ENCODE results near the gene GMDS. TPM values are rescaled to one million over a fixed set of nuclear protein-coding genes. Genes with fewer than 3 reads are reported as not detected.

The GMDS gene
- total RNA-seq, 1 experiment from 2014 or later, result 27.6 TPM

- no peaks in the 10 kb centered on the region for H3K79me2 ChIP-seq (ENCODE audit: insufficient read depth, low read length)
Measured at GRCh38 chr6:2184700-2185455, 60.5 kb downstream of the GMDS start.

More at GRCh38 chr6:2184700-2185455, 60.5 kb downstream of the GMDS start:
- no peak overlapping the region for H3K18ac ChIP-seq (ENCODE audit: insufficient read length, low read depth, low read length)
- peaks cover 2% of the 10 kb centered on the region; the same call in 1 of the 2 replicates for H3K4me1 ChIP-seq (ENCODE audit: insufficient read depth, low read length)
- no peak for DNase-seq
- no peak overlapping the region for H3K9ac ChIP-seq (ENCODE audit: extremely low read depth, insufficient read length, low read length)
- no peak overlapping the region for H3K4me3 Mint-ChIP-seq
- H3K27me3 Mint-ChIP-seq (ENCODE audit: low read depth), result no peaks in the 10 kb centered on the region
- no peak overlapping the region for H2BK12ac ChIP-seq (ENCODE audit: insufficient read length, low read depth, low read length)
- H4K91ac ChIP-seq (ENCODE audit: insufficient read length, low read depth, low read length), result no peak overlapping the region
- H3K9me3 Mint-ChIP-seq, result no peaks in the 10 kb centered on the region
- no peak overlapping the region for H3K4ac ChIP-seq (ENCODE audit: low read depth, low read length)
- H4K8ac ChIP-seq (replicated peaks; ENCODE audit: insufficient read length, low read depth, low read length), result no peak overlapping the region
- WGBS (ENCODE audit: extremely low coverage, insufficient read length, low lambda C conversion rate), result 100% methylated on average over 1 of the region's 7 CpGs
- H3T11ph ChIP-seq (ENCODE audit: low read length), result no peak overlapping the region
- no peak overlapping the region for H3K4me2 ChIP-seq (ENCODE audit: insufficient read depth, insufficient read length, low read length)
- no peaks in the 10 kb centered on the region for H3K9me3 ChIP-seq (ENCODE audit: control insufficient read depth, low read depth, low read length)
- no peak overlapping the region for H3K56ac ChIP-seq (ENCODE audit: insufficient read length, low read depth, low read length)
- peaks cover 16 to 20% of the 10 kb centered on the region in 2 experiments for H3K4me1 Mint-ChIP-seq
- H3K27me3 ChIP-seq (ENCODE audit: insufficient read depth, low read length), result no peaks in the 10 kb centered on the region
- H2AK5ac ChIP-seq (ENCODE audit: insufficient read length, low read length), result no peak overlapping the region
- H3K36me3 Mint-ChIP-seq (ENCODE audit: insufficient read depth in 1 of 3, low read depth in 3 of 3), result no peaks in the 10 kb centered on the region
- no peak overlapping the region for H2BK20ac ChIP-seq (ENCODE audit: low read depth, low read length, poor library complexity, severe bottlenecking)
- H2BK120ac ChIP-seq (ENCODE audit: low read depth, low read length, poor library complexity, severe bottlenecking), result no peak overlapping the region
- no peak overlapping the region for H2BK5ac ChIP-seq (ENCODE audit: insufficient read length, low read length)
- H2AFZ ChIP-seq (ENCODE audit: low read length), result no peak overlapping the region
- H3K27ac ChIP-seq (ENCODE audit: insufficient read length, low read depth, low read length), result no peak overlapping the region
- peaks cover 3% of the 10 kb centered on the region for H4K20me1 ChIP-seq (ENCODE audit: control insufficient read depth, insufficient read depth, insufficient read length)
- H3K23me2 ChIP-seq (ENCODE audit: insufficient read length, low read depth, low read length, poor library complexity, severe bottlenecking), result no peaks in the 10 kb centered on the region
- H3K27ac Mint-ChIP-seq, result no peak overlapping the region
- H4K5ac ChIP-seq (ENCODE audit: insufficient read length, low read depth, low read length), result no peak overlapping the region
- H3K23ac ChIP-seq (ENCODE audit: insufficient read length, low read depth, low read length), result no peak overlapping the region
- TF ChIP-seq CTCF (conservative IDR thresholded peaks at IDR 0.05), result no peak
- no peak overlapping the region for H2BK15ac ChIP-seq (ENCODE audit: low read depth, low read length)
- H3K79me1 ChIP-seq (ENCODE audit: insufficient read depth, low read depth, low read length, poor library complexity, severe bottlenecking), result no peaks in the 10 kb centered on the region
- H3K14ac ChIP-seq (ENCODE audit: insufficient read depth, low read length), result no peak overlapping the region
